Thyroid gland (tissue), 4 donors: ENCODE data around the gene TMEM151B.

Experiments
- POLR2A ChIP-seq, 2 donors: fragments of 450-650 bp; IDR thresholded peaks; one replicate each; pipeline ENCODE4 v1.6.1; 2017; ENCODE audit warnings: antibody characterized with exemption in 2 of 2, mild to moderate bottlenecking in 2 of 2, moderate library complexity in 1 of 2
- TF ChIP-seq, protein P1 (sequence below), 6 experiments: fragments of 200-600 bp in 3 of 6; fragments of 450-650 bp in 3 of 6; sonication (generic) in 3 of 6; IDR thresholded peaks; one replicate each; pipeline ENCODE4 v1.5.1; 2016 to 2019; ENCODE audit warnings: antibody characterized with exemption in 6 of 6, mild to moderate bottlenecking in 2 of 6, inconsistent platforms in 1 of 6, moderate library complexity in 1 of 6

DNA sequence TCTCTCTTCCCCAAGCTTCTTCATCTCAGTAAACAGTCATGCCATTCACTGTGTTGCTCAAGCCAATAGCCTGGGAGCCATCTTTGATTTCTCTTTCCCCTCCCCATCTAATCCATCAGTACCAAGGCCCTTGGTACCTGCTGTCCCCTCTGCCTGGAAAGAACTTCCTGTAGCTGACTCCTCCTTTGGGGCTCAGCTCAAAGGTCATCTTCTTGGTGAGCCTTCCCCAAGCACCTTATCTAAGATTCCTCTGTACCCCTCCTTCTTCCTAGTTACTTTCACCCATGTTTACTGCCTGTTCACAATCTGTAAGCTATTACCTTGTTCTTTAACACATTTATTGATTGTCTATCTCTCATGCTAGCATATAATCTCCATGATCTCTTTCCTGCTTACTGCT is 39.4 kb downstream of the TMEM151B start:
- no peak for TF ChIP-seq POLR2A (IDR thresholded peaks at IDR 0.05)
- TF ChIP-seq, protein P1, sequence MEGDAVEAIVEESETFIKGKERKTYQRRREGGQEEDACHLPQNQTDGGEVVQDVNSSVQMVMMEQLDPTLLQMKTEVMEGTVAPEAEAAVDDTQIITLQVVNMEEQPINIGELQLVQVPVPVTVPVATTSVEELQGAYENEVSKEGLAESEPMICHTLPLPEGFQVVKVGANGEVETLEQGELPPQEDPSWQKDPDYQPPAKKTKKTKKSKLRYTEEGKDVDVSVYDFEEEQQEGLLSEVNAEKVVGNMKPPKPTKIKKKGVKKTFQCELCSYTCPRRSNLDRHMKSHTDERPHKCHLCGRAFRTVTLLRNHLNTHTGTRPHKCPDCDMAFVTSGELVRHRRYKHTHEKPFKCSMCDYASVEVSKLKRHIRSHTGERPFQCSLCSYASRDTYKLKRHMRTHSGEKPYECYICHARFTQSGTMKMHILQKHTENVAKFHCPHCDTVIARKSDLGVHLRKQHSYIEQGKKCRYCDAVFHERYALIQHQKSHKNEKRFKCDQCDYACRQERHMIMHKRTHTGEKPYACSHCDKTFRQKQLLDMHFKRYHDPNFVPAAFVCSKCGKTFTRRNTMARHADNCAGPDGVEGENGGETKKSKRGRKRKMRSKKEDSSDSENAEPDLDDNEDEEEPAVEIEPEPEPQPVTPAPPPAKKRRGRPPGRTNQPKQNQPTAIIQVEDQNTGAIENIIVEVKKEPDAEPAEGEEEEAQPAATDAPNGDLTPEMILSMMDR (IDR thresholded peaks at IDR 0.05) = no peak
